HepG2 (cell line): ENCODE results near the gene RELL1. TPM values are rescaled to one million over a fixed set of nuclear protein-coding genes. Genes with fewer than 3 reads are reported as not detected.

Experiments
- ATAC-seq: fragments of 200-7000 bp; cut with Tn5 transposase; 3 replicates; pipeline ENCODE4 v1.9.1; 2020; ENCODE audit warnings: mild to moderate bottlenecking, moderate library complexity
- BruUV-seq: library from RNA; stranded (reverse); fragments of 400-500 nt; replicated peaks from 2 replicates; lab custom pipeline; 2021; lab: Mats Ljungman, UMichigan
- CTCF ChIA-PET: fragments of 300-600 bp; formaldehyde crosslinking; extraction: SDS; loops from one replicate; lab custom pipeline; 2021; ENCODE audit warnings: low total read pairs, inconsistent platforms, low intra/inter-chr PET ratio; lab: Yijun Ruan, JAX
- POLR2A ChIA-PET: fragments of 350-600 bp; sonication (Branson Sonifier 250); formaldehyde crosslinking; loops from one replicate; lab custom pipeline; 2020; ENCODE audit warnings: antibody characterized with exemption, inconsistent platforms; lab: Yijun Ruan, JAX
- DNase-seq: peaks from one replicate; pipeline ENCODE4 v3.0.0-alpha.2; 2015; ENCODE audit warnings: low spot score
- FAIRE-seq: peaks from 3 replicates; lab custom pipeline; 2011; peaks lifted over from hg19 to GRCh38; lab: Jason Lieb, UNC
- H2AFZ ChIP-seq: one replicate; pipeline ENCODE4 v1.6.1; 2011; ENCODE audit warnings: low read length, inconsistent platforms
- H3K27ac ChIP-seq: fragments of 300-600 bp; 3 replicates; pipeline ENCODE4 v1.8.0; 2011; ENCODE audit warnings: mixed run types, mild to moderate bottlenecking, mixed read lengths, low read length, inconsistent platforms; ENCODE audit not compliant: insufficient read depth; ENCODE audit errors: extremely low read length
- H3K27me3 ChIP-seq, 2 experiments: fragments of 200-600 bp in 1 of 2; 2 replicates in 1 of 2; 3 replicates in 1 of 2; pipeline versions ENCODE4 v1.6.0 to v1.8.0; 2011; ENCODE audit warnings: low read length in 2 of 2, mild to moderate bottlenecking in 2 of 2, moderate library complexity in 2 of 2, inconsistent platforms in 1 of 2; ENCODE audit not compliant: insufficient read depth in 2 of 2, control insufficient read depth in 1 of 2
- H3K36me3 ChIP-seq, 2 experiments: fragments of 200-600 bp in 1 of 2; replicated peaks in 1 of 2; 2 replicates in 1 of 2; 3 replicates in 1 of 2; pipeline versions ENCODE4 v1.5.1 to v1.8.0; 2011; ENCODE audit warnings: low read length in 2 of 2, inconsistent platforms in 1 of 2; ENCODE audit not compliant: insufficient read depth in 2 of 2, control insufficient read depth in 1 of 2
- H3K4me1 ChIP-seq: 2 replicates; pipeline ENCODE4 v1.5.1; 2012; ENCODE audit warnings: low read length, inconsistent platforms; ENCODE audit not compliant: insufficient read depth
- H3K4me2 ChIP-seq: 2 replicates; pipeline ENCODE4 v1.6.0; 2011; ENCODE audit warnings: low read depth, low read length, inconsistent platforms
- H3K4me3 ChIP-seq, 3 experiments: fragments of 200-600 bp in 1 of 3; sonication (generic), shearing (Covaris generic) in 1 of 3; replicated peaks in 1 of 3; 2 replicates each; pipeline ENCODE4 v1.5.1; 2011 to 2016; ENCODE audit warnings: low read length in 3 of 3, inconsistent platforms in 2 of 3, low read depth in 2 of 3, mild to moderate bottlenecking in 2 of 3, control low read depth in 1 of 3, mixed read lengths in 1 of 3; ENCODE audit not compliant: insufficient read depth in 1 of 3
- H3K79me2 ChIP-seq: one replicate; pipeline ENCODE4 v1.6.1; 2011; ENCODE audit warnings: low read length, inconsistent platforms; ENCODE audit not compliant: insufficient read depth
- H3K9ac ChIP-seq: 2 replicates; pipeline ENCODE4 v1.6.0; 2011; ENCODE audit warnings: mild to moderate bottlenecking, low read depth, low read length, inconsistent platforms; ENCODE audit not compliant: insufficient read depth
- H3K9me3 ChIP-seq: 2 replicates; pipeline ENCODE4 v1.5.1; 2012; ENCODE audit warnings: mild to moderate bottlenecking, low read length
- H4K20me1 ChIP-seq: 2 replicates; pipeline ENCODE4 v1.6.0; 2011; ENCODE audit warnings: inconsistent platforms, mild to moderate bottlenecking, low read length, moderate library complexity; ENCODE audit not compliant: insufficient read depth
- ADNP ChIP-seq: sonication (generic); formaldehyde crosslinking; IDR thresholded peaks from 2 replicates; pipeline ENCODE4 v1.4.0; 2020; ENCODE audit warnings: missing genetic modification reagents
- ATAD3A ChIP-seq: sonication (generic); formaldehyde crosslinking; IDR thresholded peaks from 2 replicates; pipeline ENCODE4 v1.4.0; 2020; ENCODE audit warnings: missing genetic modification reagents
- CCAR2 ChIP-seq: fragments of 200-400 bp; formaldehyde crosslinking; optimal IDR thresholded peaks from 2 replicates; pipeline ENCODE3; 2018; ENCODE audit warnings: low read depth, mild to moderate bottlenecking, low read length, moderate library complexity
- FIP1L1 ChIP-seq: fragments of 200-400 bp; formaldehyde crosslinking; IDR thresholded peaks from 2 replicates; pipeline ENCODE4 v1.6.1; 2018; ENCODE audit warnings: low read depth, mild to moderate bottlenecking, low read length, moderate library complexity, borderline replicate concordance; ENCODE audit not compliant: insufficient read depth
- GATA4 ChIP-seq: sonication (generic); IDR thresholded peaks from 2 replicates; pipeline ENCODE4 v1.6.1; 2016; ENCODE audit warnings: antibody characterized with exemption, low read depth, borderline replicate concordance
- KDM5B ChIP-seq: sonication (generic); formaldehyde crosslinking; IDR thresholded peaks from 2 replicates; pipeline ENCODE4 v1.4.0; 2020; ENCODE audit warnings: missing genetic modification reagents, mild to moderate bottlenecking, borderline replicate concordance
- MAZ ChIP-seq, 2 experiments: sonication (generic) in 1 of 2; formaldehyde crosslinking in 1 of 2; IDR thresholded peaks; 2 replicates each; pipeline versions ENCODE4 v1.5.0 to v1.6.1; 2012 to 2020; ENCODE audit warnings: low read depth in 2 of 2, mild to moderate bottlenecking in 2 of 2, borderline replicate concordance in 1 of 2, improper control_type of control experiment in 1 of 2, low read length in 1 of 2, missing genetic modification reagents in 1 of 2, moderate library complexity in 1 of 2
- RBFOX2 ChIP-seq: fragments of 200-400 bp; formaldehyde crosslinking; IDR thresholded peaks from 2 replicates; pipeline ENCODE4 v1.6.1; 2017; ENCODE audit warnings: low read depth, mild to moderate bottlenecking, low read length
- REL ChIP-seq: sonication (generic); formaldehyde crosslinking; conservative IDR thresholded peaks from 2 replicates; pipeline ENCODE4 v1.8.0; 2022; ENCODE audit warnings: mild to moderate bottlenecking, missing genetic modification reagents, moderate library complexity
- SNAPC5 ChIP-seq: sonication (generic); formaldehyde crosslinking; IDR thresholded peaks from 2 replicates; pipeline ENCODE4 v1.8.1; 2023; ENCODE audit warnings: mild to moderate bottlenecking, missing genetic modification reagents, borderline replicate concordance
- SOX6 ChIP-seq, 2 experiments: fragments of 450-650 bp in 1 of 2; sonication (generic) in 1 of 2; formaldehyde crosslinking in 1 of 2; IDR thresholded peaks; 2 replicates each; pipeline versions ENCODE4 v1.4.0 to v1.6.1; 2017 to 2020; ENCODE audit warnings: antibody characterized with exemption in 1 of 2, mild to moderate bottlenecking in 1 of 2, missing genetic modification reagents in 1 of 2
- TEAD2 ChIP-seq: sonication (generic); formaldehyde crosslinking; IDR thresholded peaks from 2 replicates; pipeline ENCODE4 v1.9.0; 2021; ENCODE audit warnings: missing genetic modification reagents
- ZBTB3 ChIP-seq: sonication (generic); formaldehyde crosslinking; IDR thresholded peaks from 2 replicates; pipeline ENCODE4 v1.4.0; 2020; ENCODE audit warnings: low read depth, mild to moderate bottlenecking, moderate library complexity, missing genetic modification reagents, borderline replicate concordance
- WGBS: methylation state at CpG from one replicate; pipeline ENCODE4 v1.1.6; 2017; ENCODE audit warnings: low lambda C conversion rate; 5-methylcytosine and 5-hydroxymethylcytosine counted together
- in situ Hi-C: cut with HindIII; loops from 2 replicates; pipeline ENCODE4 v1.10.0; 2017; ENCODE audit warnings: low pct_unique_long_range_greater_than_20kb; ENCODE audit not compliant: extremely low pct_ligation_motif_present
- intact Hi-C: fragments of 100-400 bp; cut with micrococcal nuclease; formaldehyde crosslinking; loops from one replicate; pipeline ENCODE4 v1.10.0; 2022; ENCODE audit not compliant: unreplicated experiment
- polyA plus RNA-seq, 8 experiments: library from polyadenylated mRNA; depleted of rRNA in 3 of 8; stranded (reverse) in 7 of 8; unstranded in 1 of 8; fragments of >200 nt; fragmentation: Illumina TruSeq in 4 of 8; extraction: Trizol in 4 of 8; gene quantifications; 2 replicates each; pipeline versions ENCODE4 v1.2.1 to v1.2.3, GENCODE V29; 2011 to 2016; ENCODE audit warnings: low read depth in 4 of 8, missing spikeins in 1 of 8, mixed read lengths in 1 of 8; ENCODE audit not compliant: insufficient read depth in 1 of 8
- total RNA-seq, 5 experiments: library from RNA; depleted of rRNA; stranded (reverse); fragments of >200 nt; fragmentation: Illumina TruSeq; extraction: Trizol; gene quantifications; 2 replicates each; pipeline ENCODE4 v1.2.3, GENCODE V29; 2016; ENCODE audit warnings: low read depth in 1 of 5
- TF ChIP-seq, protein P1 (sequence below): sonication (generic); formaldehyde crosslinking; IDR thresholded peaks from 2 replicates; pipeline ENCODE4 v1.4.0; 2020; ENCODE audit warnings: missing genetic modification reagents, borderline replicate concordance
- TF ChIP-seq, protein P2 (sequence below): IDR thresholded peaks from 2 replicates; pipeline ENCODE4 v1.6.1; 2016; ENCODE audit warnings: mild to moderate bottlenecking

Gene RELL1
- total and polyA plus RNA-seq, 2 of the 13 experiments (the other 11 are each of a cell fraction or from before 2014, with no cell fraction given), result 8.4 to 58.4 TPM

- Histone ChIP-seq H3K4me3 (no peak overlapping the region), H3K9me3 (no peaks in the 10 kb centered on the region), H2AFZ (no peak overlapping the region), H4K20me1 (no peaks in the 10 kb centered on the region)
- FAIRE-seq, result no peak
- no peak for TF ChIP-seq SNAPC5 (CRISPR knock-in tag)
- TF ChIP-seq CCAR2, result no peak
- TF ChIP-seq ATAD3A, result no peak
- TF ChIP-seq KDM5B (CRISPR knock-in tag), result no peak
- no peak for TF ChIP-seq SOX6 (IDR thresholded peaks at IDR 0.05)
- TF ChIP-seq SOX6 (CRISPR knock-in tag; IDR thresholded peaks at IDR 0.05), result no peak
- no peak for TF ChIP-seq ADNP (CRISPR knock-in tag)
- TF ChIP-seq TEAD2 (CRISPR knock-in tag), result no peak
- TF ChIP-seq RBFOX2, result no peak
- TF ChIP-seq, all 625 proteins: peak for 0
- no peak for DNase-seq
- no peak overlapping the region for H3K4me2 ChIP-seq
- no peak overlapping the region for H3K9ac ChIP-seq
- POLR2A ChIA-PET, result no interaction called here
- peaks cover 3 to 4% of the 10 kb centered on the region in 2 experiments; a peak in 1 of 5 replicates for H3K36me3 ChIP-seq
- in situ Hi-C loops (no loop called here), intact Hi-C loops (no loop called here)
- no TSS peak for BruUV-seq
- H3K27me3 ChIP-seq, result no peaks in the 10 kb centered on the region
- peaks cover 81% of the 10 kb centered on the region for H3K79me2 ChIP-seq
- CTCF ChIA-PET, result no interaction called here
- no peak overlapping the region for H3K27ac ChIP-seq
- 93% methylated on average over 2 of the region's 2 CpGs for WGBS
- H3K4me1 ChIP-seq, result peaks cover 49% of the 10 kb centered on the region
- ATAC-seq, result no peak
These were observed 6.9 kb downstream of the RELL1 start for GRCh38 chr4:37679301-37679700.

DNA sequence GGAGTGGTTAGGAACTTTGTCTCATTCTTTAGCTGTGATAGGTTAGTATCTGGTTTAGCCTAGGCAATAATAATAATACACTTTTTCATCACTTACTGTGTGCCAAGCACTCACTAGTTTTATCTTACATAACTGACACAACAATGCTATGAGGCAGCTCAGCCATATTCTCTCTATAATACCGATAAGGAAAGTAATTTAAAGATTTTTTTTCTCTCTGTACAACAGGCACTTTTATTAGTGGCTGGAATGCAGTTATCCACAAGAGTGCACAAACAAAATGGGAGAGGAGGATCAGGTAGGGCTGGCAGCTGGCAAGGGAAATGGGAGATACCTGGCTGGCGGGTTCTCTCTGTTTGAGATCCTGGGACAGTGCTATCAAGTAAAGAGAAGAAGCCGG is 7.6 kb downstream of the RELL1 start:
- Histone ChIP-seq H3K36me3 (peaks cover 3 to 4% of the 10 kb centered on the region in 2 experiments; a peak in 1 of 5 replicates), H3K4me3 (no peak overlapping the region), H3K27me3 (no peaks in the 10 kb centered on the region), H3K9ac (no peak overlapping the region), H3K4me2 (no peak overlapping the region), H3K79me2 (peaks cover 80% of the 10 kb centered on the region), H3K27ac (no peak overlapping the region), H3K9me3 (no peaks in the 10 kb centered on the region), H4K20me1 (no peaks in the 10 kb centered on the region), H3K4me1 (peaks cover 52% of the 10 kb centered on the region), H2AFZ (no peak overlapping the region)
- intact Hi-C loops (no loop called here), in situ Hi-C loops (no loop called here)
- CTCF ChIA-PET, result no interaction called here
- WGBS, result 94% methylated on average over 3 of the region's 3 CpGs
- FAIRE-seq (no peak), DNase-seq (no peak), ATAC-seq (no peak)
- no TSS peak for BruUV-seq
- POLR2A ChIA-PET, result no interaction called here
- TF ChIP-seq FIP1L1, result no peak
- no peak for TF ChIP-seq GATA4
- TF ChIP-seq, protein P1, sequence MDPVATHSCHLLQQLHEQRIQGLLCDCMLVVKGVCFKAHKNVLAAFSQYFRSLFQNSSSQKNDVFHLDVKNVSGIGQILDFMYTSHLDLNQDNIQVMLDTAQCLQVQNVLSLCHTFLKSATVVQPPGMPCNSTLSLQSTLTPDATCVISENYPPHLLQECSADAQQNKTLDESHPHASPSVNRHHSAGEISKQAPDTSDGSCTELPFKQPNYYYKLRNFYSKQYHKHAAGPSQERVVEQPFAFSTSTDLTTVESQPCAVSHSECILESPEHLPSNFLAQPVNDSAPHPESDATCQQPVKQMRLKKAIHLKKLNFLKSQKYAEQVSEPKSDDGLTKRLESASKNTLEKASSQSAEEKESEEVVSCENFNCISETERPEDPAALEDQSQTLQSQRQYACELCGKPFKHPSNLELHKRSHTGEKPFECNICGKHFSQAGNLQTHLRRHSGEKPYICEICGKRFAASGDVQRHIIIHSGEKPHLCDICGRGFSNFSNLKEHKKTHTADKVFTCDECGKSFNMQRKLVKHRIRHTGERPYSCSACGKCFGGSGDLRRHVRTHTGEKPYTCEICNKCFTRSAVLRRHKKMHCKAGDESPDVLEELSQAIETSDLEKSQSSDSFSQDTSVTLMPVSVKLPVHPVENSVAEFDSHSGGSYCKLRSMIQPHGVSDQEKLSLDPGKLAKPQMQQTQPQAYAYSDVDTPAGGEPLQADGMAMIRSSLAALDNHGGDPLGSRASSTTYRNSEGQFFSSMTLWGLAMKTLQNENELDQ (CRISPR knock-in tag), result no peak
- no peak for TF ChIP-seq ZBTB3 (CRISPR knock-in tag)
- TF ChIP-seq, protein P2, sequence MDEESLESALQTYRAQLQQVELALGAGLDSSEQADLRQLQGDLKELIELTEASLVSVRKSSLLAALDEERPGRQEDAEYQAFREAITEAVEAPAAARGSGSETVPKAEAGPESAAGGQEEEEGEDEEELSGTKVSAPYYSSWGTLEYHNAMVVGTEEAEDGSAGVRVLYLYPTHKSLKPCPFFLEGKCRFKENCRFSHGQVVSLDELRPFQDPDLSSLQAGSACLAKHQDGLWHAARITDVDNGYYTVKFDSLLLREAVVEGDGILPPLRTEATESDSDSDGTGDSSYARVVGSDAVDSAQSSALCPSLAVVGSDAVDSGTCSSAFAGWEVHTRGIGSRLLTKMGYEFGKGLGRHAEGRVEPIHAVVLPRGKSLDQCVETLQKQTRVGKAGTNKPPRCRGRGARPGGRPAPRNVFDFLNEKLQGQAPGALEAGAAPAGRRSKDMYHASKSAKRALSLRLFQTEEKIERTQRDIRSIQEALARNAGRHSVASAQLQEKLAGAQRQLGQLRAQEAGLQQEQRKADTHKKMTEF (CRISPR knock-in tag), result no peak
- no peak for TF ChIP-seq MAZ (IDR thresholded peaks at IDR 0.05; ENCODE audit: borderline replicate concordance, low read depth, low read length)
- TF ChIP-seq MAZ (CRISPR knock-in tag; IDR thresholded peaks at IDR 0.05; ENCODE audit: low read depth), result no peak
- no peak for TF ChIP-seq REL (CRISPR knock-in tag)
